Stomach (tissue), 4 donors: ENCODE measurements around the gene MOCS2.

ENCODE experiments used
- CTCF ChIP-seq, 7 experiments: fragments of 450-650 bp in 4 of 7; fragments of 200-600 bp in 3 of 7; sonication (generic) in 3 of 7; IDR thresholded peaks; one replicate each; pipeline ENCODE4 v1.5.1; 2016 to 2019; ENCODE audit warnings: antibody characterized with exemption in 7 of 7, control low read depth in 2 of 7, mild to moderate bottlenecking in 1 of 7
- POLR2A ChIP-seq, 4 donors: fragments of 450-650 bp; IDR thresholded peaks; one replicate each; pipeline ENCODE4 v1.6.1; 2016; ENCODE audit warnings: antibody characterized with exemption in 4 of 4, control low read depth in 2 of 4, mild to moderate bottlenecking in 1 of 4, moderate library complexity in 1 of 4

GRCh38 chr5:53111139-53111538 lies 1.6 kb upstream of the MOCS2 start:
- TF ChIP-seq CTCF (IDR thresholded peaks at IDR 0.05) (no peak), POLR2A (IDR thresholded peaks at IDR 0.05) (no peak)
